NCI-H2107 treated with DMSO at 0.1 percent for 48 hours (cell line): ENCODE data around the gene TEAD2.

Experiments
- DNase-seq: peaks from one replicate; lab custom pipeline; 2025; ENCODE audit not compliant: unreplicated experiment; lab: John Stamatoyannopoulos, UW

The TEAD2 gene

DNA sequence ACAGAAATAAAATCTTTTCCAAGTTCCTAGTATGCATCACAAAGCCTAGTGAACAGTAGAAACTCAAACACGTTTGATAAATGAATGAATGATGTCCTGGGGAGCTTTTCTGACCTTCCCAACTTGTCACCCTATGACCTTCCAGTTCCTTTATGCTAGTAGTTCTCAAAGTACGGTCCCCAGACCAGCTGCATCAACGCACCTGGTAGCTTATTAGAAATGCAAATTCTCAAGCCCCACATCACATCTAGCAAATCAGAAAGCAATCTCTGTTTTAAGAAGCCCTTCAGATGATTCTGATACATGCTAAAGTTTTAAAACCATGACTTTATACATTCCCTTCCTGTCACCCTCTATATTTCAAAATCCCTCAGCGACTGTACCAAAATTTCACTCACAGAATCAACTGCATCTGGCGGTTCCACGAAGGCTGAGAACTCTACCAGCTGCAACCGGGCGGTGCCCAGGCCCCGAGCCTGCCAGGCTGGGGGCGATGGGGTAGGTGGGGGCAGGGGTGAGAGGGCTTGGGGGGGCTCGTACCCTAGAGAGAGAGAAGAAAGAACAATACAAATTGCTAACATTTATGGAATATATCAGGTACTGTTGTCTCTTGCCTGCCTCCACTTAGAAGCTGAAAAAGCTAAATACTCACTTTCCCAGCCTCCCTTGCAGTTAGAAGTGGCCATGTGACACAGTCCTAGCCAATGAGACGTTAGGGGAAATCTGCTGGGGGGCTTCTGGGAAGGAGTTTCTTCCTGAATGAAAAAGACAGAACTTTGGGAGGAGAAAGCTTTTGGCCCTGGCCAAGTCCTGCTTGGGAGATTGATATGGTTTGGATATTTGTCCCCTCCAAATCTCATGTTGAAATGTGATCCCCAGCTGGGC lies 13.7 kb downstream of the TEAD2 start:
- no peak for DNase-seq

DNA sequence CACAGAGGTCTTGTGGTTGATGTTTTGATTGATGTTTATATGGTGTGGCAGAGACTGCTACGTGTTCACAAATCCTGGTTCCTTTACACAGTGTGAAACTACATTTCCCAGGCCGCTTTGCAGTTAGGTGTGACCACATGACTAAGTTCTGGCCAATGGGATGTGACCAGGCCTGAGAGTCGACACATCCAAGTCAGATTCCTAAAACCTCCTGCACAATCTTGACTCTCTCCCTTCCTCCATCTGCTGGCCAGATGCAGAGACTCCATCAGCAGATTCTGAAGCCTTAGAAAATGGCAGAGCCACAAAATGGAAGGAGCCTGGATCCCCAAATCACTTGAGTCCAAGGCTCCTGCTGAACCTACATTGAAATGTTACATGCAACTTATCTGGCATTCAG lies 14.4 kb downstream of the TEAD2 start:
- no peak for DNase-seq

DNA sequence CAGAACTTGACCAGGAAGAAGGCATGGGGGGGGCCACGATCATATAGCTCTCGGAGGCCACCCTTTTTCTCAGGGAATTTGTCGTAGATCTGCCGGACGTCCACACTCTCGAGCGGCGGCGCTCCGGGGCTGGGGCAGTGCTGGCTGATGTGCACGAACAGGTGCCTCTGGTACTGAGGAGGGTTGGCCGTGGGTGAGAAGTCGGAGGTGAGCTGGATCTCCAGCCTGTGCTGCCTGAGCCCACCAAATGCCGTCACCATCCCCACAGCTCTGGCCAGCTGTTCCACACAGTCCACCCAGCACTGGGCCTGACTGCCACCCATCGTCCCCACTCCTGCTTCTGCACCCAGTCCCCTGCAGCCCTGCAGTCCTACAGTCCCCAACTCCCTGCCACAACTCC lies 15.0 kb downstream of the TEAD2 start:
- DNase-seq = no peak

DNA sequence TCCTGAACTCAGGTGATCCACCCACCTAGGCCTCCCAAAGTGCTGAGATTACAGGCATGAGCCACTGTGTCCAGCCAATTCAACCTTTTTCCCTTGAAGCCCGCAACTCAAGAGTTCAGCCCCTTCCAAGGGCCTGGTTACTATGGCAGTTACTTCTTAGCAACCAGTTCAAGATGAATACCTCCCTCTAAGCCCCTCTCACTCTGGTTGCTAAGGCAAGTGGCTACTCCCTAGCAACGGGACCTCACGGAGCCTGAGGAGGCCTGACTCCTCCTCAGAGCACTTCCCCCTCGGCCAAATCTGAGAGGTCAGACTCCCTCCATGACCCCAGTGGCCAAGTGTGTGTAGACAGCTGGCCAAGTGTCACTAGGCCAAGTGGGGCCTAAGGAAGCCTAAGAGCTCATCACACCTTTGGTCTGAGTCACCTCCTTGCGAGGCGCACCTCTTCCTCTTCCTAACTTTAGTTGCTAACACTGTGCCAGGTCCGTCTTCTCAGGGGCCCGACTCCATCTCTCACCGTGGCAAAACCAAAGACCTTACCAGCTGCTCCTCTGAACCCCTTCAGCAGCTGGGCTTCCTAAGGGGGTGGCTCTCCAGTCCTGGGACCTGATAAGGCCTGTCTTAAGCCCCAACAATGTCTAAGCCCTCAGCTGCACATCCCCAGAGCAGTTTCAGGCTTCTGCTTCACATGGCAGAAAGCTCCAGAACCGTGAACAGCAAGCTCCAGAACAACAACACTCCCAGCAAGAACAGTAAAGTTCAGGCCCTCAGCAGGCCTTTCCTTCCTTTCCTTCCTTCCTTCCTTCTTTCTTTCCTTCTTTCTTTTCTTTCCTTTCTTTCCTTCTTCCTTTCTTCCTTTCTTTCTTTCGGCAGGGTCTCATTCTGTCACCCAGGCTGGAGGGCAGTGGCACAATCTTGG lies 17.5 kb downstream of the TEAD2 start:
- DNase-seq = no peak

DNA sequence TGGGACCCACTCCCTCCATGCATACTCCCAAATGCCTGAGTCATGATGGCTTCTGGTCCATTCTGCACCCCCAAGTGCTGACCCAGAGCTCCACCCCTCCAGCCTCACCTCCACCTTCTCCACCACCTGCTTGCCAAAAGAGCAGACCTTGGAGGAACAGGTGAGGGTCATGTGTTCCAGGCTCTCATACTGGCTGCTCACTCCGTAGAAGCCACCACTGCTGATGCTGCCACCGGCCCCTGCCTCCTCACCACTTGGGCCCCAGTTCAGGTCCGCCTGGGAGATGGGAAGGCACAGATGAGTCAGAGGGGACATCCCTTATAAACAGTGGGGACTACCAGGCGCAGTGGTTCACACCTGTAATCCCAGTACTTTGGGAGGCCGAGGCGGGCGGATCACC lies 19.1 kb downstream of the TEAD2 start:
- DNase-seq = no peak

DNA sequence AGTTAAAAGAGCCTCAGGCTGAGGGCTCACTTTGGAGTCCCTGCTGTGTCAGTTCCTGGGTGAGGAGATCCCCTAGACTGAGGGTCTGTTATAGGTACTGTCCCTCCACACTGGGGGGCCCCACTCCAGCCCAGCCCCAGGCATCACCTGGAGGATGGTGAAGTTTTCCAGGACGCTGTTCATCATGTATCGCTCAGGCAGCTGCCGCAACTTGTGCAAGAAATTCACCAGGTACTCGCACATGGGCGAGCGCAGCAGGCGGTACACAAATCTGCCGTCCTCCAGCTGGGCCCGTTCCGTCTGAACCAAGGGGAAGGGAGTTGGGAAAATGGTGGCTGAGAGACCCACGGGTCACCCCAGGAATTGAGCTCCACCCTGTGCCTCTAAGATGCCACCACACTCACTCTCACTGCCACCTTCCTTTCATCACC lies 19.9 kb downstream of the TEAD2 start:
- DNase-seq = no peak

DNA sequence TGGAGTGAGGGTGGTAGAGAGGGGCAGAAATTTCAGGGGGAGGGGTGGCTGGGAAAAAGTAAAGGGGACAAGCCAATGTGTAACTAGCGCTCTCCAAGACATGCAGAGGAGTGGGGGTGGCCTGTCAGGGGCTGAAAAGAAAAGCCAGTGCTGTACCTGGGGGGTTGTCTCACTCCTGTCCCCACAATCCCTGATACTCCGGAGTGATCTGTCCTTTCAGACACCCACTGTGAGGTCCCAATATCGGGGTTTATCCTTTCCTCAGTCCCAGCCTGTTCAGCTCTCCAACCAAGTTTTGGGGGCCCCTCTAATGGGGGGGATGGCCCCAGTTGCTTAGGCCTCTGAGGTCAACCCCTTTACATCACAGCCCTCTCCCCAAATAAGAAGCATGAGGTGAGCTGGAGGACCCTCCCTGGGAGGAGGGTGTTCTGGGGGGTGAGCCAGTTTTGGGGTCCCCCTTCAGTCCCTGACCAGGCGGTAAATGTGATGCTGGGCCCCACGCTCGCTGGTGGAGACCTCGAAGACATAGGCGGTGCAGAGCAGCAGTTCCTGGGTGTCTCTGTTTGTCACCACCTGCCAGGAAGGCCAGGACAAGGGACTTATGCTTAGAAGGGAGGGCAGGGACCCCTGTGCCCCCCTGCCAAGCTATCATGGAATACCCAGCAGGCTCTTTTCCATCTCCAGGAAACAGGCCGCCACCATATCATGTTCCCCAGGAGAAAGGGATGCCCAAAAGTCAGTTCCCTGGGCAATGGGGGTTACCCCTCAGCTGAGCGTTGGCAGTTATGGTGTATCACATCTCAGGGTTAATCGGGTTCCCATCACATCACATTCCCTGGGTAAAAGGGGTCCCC lies 21.1 kb downstream of the TEAD2 start:
- no peak for DNase-seq

DNA sequence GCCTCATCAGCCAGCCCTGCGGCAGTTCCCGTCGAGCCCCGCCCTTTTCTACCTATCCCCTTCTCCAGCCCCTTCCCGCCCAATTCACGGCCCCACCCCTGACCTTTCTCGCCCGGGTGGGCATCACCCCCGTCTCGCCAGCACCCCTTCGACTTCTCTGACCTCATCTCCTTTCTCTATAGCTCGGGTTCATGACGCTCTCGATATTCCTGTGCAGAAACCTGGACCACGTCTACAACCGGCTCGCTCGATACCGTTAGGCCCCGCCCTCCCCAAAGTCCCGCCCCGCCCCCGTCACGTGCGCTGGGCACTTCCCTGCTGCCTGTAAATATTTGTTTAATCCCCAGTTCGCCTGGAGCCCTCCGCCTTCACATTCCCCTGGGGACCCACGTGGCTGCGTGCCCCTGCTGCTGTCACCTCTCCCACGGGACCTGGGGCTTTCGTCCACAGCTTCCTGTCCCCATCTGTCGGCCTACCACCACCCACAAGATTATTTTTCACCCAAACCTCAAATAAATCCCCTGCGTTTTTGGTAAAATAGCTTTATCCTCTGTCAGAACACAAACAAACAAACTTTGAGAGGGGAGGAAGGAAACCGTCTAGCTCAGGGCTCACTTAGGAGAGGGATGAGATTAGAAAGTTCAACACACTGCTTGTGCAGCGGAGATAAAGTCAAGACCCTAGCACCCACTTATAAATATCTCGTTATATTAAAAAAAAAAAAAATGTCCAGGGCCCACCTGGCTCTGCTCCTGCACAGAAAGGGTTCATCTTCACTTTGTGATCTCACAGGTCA lies 21.9 kb downstream of the TEAD2 start:
- DNase-seq = peak; percentile 38

DNA sequence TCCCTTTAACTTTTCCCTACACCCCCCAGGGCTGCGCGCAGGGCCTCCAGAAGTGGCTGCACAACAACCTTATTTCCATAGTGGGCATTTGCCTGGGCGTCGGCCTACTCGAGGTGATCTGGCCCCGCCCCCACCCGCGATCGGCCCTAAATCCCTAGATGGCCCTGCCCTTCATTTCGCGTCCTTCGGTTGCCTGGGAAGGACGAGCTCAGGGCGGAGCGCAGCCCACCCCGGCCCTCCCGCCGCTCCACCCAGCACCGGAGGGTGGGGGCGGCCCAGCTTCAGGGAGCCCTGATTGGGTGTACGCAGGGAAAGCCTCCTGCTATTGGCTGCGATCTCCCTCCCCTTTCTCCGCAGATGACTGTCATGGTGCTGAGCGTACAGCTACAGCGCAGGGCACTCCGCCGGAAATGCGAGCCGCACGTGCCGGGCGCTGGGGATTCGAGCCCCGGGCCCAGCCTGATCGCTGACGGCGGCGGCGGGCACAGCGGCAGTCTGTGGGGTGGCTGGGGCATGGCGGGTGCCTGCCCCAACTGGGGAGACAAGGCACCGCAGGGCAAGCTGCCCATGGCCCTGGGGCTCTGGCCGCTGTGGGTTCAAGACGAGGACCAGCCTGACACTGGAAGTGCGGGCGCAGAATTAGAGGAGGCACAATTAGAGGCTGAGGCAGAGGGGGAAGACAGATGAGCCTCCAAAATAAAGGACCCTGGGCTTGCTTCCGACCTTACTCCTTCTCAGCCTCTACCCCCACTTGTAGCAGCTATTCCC lies 22.7 kb downstream of the TEAD2 start:
- no peak for DNase-seq

DNA sequence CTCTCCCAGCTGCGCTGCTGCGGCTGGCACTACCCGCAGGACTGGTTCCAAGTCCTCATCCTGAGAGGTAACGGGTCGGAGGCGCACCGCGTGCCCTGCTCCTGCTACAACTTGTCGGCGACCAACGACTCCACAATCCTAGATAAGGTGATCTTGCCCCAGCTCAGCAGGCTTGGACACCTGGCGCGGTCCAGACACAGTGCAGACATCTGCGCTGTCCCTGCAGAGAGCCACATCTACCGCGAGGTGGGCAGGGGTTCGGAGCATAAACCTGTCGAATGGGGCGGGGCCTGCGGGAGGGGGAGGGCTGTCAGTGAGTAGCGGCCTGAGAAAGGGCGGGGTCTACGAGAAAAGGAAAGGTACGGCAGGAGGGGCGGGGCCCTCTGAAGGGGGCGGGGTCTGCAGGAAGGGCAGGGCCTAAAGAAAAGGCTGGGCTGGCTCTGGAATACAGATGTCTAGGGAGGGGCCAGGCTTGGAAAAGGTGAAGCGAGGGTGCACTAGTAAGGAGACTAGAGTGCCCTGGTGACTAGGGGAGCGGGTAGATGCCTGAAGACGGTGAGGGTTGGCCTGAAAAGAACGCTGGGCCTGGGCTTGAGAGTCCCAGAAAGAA lies 23.4 kb downstream of the TEAD2 start:
- DNase-seq = no peak

DNA sequence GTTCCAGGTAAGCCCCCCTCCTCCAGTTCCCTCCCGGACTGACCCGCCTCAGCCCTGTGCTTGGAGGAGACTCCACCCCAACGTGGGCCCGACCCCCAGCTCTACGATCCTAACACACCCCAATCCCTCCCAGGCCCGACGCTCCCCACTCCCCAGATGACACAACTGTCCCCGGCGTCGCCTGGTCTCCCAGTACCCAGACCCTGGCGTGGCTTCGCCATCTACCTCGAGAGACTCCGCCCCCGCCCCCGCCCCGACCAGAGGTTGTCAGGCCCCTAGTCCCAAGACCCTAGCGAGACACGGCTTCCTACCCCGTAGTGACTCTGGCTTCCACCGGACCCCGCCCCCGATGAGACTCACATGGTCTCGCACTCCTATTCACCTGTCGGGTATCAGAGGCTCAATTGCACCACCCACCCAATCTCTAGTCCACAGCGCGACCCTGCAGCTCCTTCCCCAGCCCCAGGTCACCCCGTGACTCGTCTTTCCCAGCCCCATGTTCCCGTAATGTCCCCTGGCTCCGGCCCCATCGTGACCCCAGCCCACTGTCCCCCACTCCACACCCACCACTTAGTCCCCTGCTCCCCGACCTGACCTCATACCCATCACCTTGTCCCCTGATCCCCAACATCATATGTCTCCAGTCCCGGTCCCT lies 24.1 kb downstream of the TEAD2 start:
- DNase-seq = no peak

DNA sequence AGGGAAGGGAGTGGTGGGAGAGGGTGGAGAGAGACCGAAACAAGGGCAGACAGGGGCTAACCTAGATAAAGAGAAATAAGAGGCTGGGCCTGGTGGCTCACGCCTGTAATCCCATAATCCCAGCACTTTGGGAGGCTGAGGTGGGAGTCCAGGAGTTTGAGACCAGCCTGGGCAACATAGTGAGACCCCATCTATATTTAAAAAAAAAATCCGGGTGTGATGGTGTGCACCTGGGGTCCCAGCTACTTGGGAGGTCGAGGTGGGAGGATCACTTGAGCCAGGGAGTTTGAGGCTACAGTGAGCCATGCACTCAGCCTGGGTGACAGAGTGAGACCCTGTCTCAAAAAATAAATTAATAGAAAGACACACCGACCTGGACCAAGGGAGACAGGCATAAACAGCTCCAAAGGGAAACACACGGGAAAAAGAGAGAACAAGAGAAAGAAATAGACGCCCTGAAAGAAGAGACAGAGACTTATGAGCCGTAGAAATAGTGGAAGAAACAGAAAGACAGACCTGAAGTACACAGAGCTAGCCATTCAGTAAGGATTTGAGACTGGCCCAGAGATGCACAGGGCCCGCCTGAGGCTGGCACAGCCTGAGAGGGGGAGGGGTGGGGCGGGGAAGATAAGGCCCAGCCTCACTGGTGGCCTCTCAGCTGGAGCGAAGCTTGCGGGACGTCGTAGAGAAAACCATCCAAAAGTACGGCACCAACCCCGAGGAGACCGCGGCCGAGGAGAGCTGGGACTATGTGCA lies 24.8 kb downstream of the TEAD2 start:
- no peak for DNase-seq

DNA sequence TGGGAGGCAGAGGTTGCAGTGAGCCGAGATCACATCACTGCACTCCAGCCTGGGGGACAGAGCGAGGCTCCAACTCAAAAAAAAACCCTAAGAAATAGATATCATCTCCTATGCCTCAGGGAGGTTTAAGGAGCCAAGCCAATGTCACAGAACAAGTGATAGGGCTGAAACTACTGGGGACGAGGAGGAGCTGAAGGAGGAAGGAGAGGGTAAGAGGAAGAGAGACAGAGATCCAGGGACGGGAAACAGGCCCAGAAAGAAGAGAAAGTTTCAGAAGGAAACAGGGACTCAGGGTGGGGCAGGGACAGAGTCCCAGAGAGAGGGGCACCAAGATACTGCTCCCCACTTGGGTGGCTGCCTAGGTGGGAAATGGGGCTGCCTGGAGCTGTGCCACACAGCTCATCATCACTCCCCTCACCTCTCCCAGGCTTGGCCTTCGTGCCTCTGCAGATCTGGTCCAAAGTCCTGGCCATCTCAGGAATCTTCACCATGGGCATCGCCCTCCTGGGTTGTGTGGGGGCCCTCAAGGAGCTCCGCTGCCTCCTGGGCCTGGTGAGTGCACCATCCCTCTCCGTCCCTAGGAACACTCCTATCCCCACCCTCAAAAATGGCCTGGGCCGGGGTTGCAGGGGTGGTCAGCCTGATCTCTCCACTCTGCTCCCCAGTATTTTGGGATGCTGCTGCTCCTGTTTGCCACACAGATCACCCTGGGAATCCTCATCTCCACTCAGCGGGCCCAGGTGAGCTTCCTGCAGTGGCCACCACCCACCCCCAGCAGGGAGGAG lies 25.5 kb downstream of the TEAD2 start:
- DNase-seq = no peak

DNA sequence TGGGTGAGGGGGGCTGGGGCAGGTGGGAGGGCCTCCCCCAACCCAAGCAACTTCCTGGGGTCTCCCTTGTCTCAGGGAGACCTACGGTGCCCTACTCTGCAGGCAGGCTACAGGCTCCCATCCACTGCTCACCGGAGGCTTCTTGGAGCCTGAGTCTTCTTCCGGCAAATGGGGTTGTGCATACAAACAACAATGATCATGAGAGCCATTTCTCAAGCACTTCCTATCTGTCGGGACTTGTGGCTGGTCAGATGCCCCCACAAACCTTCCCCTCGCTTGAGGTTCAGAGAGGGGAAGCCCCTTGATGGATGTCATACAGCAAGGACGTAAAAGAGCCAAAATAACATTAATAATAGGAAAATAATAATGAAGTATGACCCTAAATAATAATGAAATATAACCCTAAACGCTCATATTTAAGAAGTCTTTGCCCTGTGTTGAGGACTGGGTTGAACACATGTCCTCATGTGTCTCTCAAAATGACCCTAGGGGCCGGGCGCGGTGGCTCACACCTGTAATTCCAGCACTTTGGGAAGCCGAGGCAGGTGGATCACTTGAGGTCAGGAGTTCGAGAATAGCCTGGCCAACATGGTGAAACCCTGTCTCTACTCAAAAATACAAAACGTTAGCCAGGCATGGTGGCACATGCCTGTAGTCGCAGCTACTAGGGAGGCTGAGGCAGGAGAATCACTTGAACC lies 26.3 kb downstream of the TEAD2 start:
- DNase-seq = no peak

DNA sequence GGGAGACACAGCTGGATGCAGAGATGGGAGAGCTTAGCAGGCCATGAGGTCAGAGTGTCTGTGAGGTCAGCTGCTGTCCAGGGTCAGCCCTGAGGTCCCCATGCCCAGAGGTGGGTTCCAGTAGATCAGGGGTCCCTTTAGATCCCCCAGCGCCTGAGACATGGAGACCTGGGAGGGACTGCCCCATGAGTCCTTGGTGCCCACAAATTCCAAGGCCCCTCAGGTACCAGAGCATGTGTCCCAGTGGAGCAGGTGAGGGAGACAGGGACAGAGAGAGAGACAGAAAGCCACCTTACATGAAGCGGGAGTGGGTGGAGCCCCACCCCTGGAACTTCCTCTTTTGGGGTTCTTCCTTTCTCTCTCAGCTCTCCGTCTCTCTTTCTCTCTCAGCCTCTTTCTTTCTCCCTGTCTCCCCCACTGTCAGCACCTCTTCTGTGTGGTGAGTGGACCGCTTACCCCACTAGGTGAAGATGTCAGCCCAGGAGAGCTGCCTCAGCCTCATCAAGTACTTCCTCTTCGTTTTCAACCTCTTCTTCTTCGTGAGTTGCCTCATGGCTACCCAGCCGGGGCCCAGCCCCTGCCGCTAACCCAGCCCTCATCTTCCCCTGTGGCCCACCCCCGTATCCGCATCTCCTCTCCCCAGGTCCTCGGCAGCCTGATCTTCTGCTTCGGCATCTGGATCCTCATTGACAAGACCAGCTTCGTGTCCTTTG lies 27.0 kb downstream of the TEAD2 start, which contains the start of gene CD37:
Gene CD37 (plus strand): TSS at position 336 of the 713 bp plus-strand sequence. CDS start 135 bp downstream, at position 471.
- no peak for DNase-seq

DNA sequence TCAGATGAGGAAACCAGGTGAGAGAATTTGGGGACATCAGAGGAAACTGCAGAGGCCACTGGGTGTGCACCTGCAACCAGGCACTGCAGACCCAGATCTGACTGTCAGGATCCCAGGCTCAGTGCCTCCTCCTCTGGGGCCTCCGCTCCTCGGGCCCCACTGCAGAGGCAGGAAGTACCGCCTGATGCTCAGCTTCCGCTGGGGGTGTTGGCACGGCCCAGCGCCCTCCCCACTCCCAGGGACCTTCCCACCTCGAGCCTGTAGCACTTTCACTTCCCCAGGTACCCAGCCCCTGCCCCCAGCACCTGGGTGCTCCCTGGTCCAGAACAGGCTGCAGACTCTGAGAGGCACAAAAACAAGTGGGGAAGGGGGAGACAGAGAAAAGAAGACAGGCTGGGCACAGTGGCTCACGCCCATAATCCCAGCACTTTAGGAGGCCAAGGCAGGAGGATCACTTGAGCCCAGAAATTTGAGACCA lies 28.4 kb downstream of the TEAD2 start:
- DNase-seq = no peak
